ENCODE results near the gene SLC37A2.
"Not testable (repeated sequence)": the region's sequence is repeated elsewhere in the genome, so short reads cannot be mapped to it uniquely, and the experiment has no call there.

Gene SLC37A2

DNA sequence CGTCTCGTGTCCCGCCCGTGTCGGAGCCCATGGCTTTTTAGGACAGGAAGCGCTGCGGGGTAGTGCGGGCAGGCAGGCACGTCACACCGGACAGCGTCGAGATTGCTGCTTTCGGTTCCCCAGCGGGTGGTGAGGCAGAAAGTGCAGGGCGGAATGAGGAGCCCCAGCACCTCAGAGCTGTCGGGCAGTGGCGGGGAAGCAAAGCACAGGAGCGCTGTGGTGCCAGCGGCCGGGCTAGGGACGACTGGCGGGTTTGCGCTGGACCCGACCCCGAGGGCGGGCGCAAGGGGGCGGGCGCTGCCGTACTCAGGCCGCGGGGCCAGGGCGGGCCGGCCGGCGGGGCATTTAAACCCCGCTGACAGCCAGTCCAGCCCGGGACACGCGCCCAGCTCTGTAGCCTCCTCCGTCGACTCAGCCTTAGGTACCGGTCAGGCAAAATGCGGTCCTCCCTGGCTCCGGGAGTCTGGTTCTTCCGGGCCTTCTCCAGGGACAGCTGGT, at the start of gene SLC37A2:
TSS of gene SLC37A2 (plus strand) at position 375 of the 498 bp plus-strand sequence. CDS start at position 438, 63 bp downstream.
- DNase-seq (ENCODE audit: low read depth) = peak; percentile 11

DNA sequence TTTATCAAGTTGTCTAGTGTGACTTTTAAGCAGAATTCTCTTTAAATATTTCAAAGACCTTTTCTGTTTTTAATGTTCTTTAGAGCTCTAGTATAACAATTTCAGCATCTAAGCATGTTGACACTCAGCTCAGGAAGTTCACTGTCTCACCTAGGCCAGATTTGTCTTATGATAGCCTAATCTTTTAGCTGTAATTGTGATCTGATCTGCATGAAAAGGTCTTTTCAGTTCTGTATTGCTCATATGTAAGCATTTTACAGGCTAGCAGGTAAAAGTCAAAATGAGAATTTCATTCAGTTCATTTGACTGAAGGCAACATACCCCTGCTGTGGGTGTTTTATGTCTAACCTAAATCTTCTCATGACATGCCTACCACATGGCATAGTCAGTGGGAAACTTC, 46.7 kb upstream of the SLC37A2 start:
- DNase-seq (ENCODE audit: low read depth) = no peak

DNA sequence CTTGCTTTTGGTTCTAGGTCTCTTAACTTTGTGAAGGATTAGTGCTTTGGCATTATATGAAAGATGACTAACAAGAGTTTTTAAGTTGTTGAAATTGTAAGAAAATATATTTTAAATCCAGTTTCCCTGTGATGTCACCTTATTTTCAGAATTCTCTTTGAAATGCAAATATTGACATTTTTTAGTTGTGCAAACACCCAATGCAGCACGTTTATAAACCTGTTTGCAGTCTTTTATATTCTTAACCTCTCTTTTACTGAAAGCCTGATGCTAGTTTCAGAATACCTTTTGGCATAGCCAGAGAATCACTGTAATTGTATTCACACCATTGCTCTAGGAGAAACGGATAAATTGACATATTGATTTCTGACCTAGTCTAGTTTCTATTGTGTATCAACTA, 42.8 kb upstream of the SLC37A2 start:
- DNase-seq (ENCODE audit: low read depth) = no peak

GRCh38 chr11:125022551-125022950, 40.6 kb upstream of the SLC37A2 start:
- no peak for DNase-seq (ENCODE audit: low read depth)

DNA sequence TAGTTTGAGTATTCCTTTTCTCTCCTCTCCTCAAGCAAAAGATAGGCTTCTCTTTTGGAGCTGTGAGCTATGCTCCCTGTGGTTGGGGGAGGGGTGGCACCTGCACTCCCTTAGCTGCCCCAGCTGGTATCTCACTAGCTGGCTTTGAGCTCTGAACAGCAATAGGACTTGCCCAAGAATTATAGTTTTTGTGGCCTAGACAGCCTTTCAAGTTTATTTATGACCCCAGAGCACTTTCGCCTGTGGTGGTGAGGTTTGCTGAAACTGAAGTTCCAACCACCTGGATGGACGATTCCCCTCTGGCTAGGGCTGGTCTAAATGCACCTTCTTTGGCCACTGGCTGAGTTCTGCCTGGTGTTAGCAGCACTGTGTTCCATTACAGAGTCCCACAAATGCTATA, 37.1 kb upstream of the SLC37A2 start:
- no peak for DNase-seq (ENCODE audit: low read depth)

DNA sequence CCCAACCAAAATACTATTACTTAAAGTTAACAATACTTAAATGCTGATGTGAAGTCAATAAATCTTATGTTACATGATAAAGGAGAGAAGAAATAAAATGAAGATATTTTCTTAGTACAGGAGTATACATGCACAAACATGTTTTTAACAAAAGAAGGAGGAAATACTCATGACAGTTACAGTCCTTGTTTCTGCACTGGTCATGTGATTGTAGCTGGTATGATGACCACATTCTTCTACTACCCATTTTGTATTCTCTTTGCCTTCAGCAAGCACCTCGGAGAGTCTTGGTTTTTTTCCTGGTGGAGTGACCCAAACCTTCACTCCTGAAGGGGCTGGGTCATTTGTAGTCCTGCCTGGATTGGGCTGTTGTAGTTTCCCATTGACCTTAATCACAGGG, 33.7 kb upstream of the SLC37A2 start:
- not testable (repeated sequence) for DNase-seq (ENCODE audit: low read depth)

GRCh38 chr11:125036933-125037332, 26.2 kb upstream of the SLC37A2 start:
- DNase-seq (ENCODE audit: low read depth) = no peak

DNA sequence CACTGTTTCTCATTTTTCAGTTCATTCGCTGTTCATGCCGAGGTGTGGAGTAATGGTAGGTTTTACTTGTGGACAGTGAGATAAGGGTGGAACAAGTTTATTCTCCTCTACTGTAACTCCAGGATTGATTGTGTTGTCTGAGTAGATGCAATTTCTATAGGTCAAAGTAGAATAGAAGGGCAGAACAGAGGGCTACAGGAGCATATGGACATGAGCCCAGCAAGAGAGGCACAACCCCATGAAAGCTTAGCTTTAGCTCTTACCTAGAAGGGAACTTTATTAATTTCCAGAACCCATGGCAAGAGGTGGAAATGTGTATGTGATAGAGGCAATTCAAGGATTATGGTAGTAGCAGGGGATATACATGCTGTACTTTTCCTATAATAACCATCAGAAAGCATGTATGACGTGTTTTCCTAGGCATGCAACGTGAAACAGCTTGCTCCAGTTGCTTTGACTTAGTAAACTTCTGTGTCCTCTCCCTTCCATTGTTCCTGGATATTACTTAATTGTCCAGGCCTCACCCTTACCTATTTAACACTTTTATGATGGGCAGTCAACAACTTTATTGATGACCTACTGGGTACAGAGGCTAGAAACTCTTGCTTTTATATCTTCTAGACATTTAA, 13.8 kb upstream of the SLC37A2 start:
- DNase-seq (ENCODE audit: low read depth) = no peak

DNA sequence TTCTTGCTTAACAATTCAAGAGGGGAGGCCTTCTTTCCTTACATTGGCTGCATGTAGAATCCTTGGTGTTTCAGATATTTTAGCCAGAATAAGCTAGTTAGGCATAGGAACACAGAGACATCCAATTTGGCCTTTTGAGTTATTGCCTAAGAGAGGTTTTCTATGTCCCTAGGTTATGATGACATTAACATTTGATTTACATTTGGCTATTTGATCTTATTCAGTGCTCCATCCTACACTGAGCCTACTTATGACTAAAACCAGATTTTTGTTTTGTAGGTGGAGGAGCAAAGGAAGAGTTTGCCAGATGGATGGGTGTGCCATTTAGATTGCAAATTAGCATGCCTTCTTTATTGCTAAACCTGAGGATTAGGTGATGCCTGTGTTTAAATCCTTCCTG, 11.1 kb upstream of the SLC37A2 start:
- no peak for DNase-seq (ENCODE audit: low read depth)

DNA sequence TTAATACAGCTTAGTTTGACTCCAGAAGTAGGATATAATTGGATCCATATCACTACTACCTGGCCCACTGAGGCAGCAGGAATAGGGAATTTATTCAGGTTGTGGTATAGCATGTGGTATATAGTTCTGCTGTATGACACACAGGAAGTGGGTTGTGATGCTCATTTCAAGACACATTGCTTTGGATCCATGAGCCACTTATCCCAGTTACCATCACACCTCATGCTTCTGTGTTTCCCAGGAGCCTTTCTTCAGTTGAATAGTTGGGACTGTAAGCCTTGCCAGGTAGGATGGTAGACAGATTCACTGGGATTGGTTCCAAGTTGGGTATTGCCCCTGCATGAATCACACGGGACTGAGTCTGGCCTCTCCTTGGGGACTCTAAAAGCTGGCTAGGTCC, 9.9 kb upstream of the SLC37A2 start:
- no peak for DNase-seq (ENCODE audit: low read depth)

GRCh38 chr11:125055107-125055715, 7.9 kb upstream of the SLC37A2 start:
- no peak for DNase-seq (ENCODE audit: low read depth)

DNA sequence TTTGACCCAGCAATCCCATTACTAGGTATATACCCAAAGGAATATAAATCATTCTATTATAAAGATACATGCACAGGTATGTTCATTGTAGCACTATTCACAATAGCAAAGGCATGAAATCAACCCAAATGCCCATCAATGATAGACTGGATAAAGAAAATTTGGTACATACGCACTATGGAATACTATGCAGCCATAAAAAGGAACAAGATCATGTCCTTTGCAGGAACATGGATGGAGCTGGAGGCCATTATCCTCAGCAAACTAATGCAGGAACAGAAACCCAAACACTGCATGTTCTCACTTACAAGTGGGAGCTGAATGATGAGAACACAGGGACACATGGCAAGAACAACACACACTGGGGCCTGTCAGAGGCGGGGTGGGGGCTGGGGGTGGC, 7.0 kb upstream of the SLC37A2 start:
- not testable (repeated sequence) for DNase-seq (ENCODE audit: low read depth)

- DNase-seq (ENCODE audit: low read depth) = no peak
Observed at GRCh38 chr11:125056931-125057692, 6.0 kb upstream of the SLC37A2 start.

- DNase-seq (ENCODE audit: low read depth) = no peak
Observed at GRCh38 chr11:125057693-125058016, 5.5 kb upstream of the SLC37A2 start.

- DNase-seq (ENCODE audit: low read depth) = no peak
Observed at GRCh38 chr11:125061281-125061680, 1.8 kb upstream of the SLC37A2 start.

DNA sequence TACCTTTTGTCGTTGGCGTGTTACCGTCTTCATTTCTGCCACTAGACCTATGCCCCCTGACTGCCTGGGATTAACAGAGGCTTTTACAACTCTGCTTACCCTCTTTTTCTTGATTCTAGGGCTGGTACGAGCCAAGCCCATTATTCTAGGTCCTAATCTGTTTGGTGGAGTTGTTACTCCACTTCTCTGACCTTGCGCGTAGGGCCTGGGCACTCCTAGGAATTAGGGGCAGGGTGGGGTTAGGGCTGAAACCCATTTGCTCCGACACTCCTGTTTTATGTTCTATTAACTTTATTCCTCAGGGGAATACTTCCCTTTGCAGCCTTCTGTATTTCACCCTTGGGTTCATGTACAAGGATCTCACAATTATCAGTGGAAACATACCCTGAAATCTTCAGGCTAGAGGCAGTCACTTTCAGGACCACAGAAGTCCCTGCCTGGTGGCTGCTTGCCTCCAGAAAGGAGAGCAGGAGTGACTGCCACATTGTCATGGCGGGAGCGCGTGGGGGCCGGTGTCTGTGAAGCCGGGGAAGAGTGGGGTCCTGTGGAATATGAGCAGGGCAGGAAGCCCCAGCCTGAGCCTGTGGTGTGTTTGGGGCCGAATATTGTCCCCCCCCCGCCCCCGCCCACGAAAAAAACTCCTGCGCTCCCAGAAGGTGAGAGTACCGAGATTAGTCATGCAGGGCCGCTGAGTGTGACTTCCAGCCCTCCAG, 731 bp upstream of the SLC37A2 start:
- DNase-seq (ENCODE audit: low read depth) = no peak

DNA sequence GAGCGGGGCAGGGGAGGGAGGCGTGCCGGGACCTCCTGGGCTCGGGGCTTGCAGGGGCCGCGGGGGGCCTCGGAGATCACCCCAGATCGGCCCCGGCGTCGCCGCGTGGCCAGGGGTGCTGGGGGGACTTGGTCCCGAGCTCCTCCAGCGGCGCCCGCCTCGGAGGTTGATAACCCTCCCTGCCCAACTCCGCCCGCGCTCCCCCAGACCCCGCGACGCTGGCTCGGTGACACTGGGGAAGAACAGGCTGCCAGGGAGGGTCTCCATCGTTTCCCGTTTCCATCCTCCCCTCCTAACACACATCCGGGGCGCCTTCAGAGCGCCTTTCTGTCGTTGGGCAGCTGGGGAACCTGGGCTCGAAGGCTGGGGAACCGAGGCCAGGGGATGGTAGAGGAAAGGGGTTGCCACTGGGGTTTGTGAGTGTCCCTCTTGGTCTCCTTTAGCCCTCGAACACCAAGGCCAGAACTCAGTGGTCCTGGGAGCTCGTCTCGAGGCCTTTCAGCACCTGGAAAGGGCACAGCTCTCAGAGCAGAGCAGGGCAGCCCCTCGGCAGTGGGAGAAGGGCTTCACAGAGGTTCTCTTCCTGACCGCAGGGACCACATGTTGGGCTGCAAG, 431 bp downstream of the SLC37A2 start:
- no peak for DNase-seq (ENCODE audit: low read depth)

DNA sequence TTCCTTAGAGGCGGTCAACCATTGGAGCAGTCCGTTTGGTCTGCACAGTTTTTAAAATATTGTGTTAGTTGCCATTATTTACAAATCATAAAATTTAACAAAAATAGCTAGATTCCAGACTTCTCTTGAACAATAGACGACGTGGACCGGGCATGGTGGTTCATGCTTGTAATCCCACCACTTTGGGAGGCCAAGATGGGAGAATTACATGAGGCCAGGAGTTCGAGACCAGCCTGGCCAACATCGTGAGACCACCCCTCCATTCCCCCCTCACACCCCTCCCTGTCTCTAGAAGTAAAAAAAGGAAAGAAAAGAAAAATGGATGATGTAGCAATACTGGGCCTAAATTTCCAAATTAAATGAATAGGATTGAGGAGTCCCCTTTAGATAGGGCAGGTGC, 965 bp downstream of the SLC37A2 start:
- DNase-seq (ENCODE audit: low read depth) = no peak

- no peak for DNase-seq (ENCODE audit: low read depth)
Observed at GRCh38 chr11:125068368-125068767, 5.3 kb downstream of the SLC37A2 start.

GRCh38 chr11:125069008-125069407, 5.9 kb downstream of the SLC37A2 start:
- DNase-seq (ENCODE audit: low read depth) = no peak

GRCh38 chr11:125069796-125070195, 6.7 kb downstream of the SLC37A2 start:
- DNase-seq (ENCODE audit: low read depth) = no peak

- no peak for DNase-seq (ENCODE audit: low read depth)
Observed at GRCh38 chr11:125070699-125071254, 7.7 kb downstream of the SLC37A2 start.
